Stimulated activated effector memory CD8-positive, alpha-beta T cell treated with anti-CD3 and anti-CD28 coated beads, Interleukin-12 subunit alpha, Interleukin-12 subunit beta, amount 100 ng/mL, for 72 hours (primary cell): Measurements from ENCODE around the gene DNMBP.

Source experiments
- ATAC-seq: fragments of 150-1000 bp; cut with Tn5 transposase; 2 replicates; pipeline ENCODE4 v1.10.0; 2021
- DNase-seq, 2 donors: peaks; one replicate each; pipeline ENCODE4 v3.0.0; 2021 to 2022; ENCODE audit warnings: low spot score in 2 of 2
- H3K27ac Mint-ChIP-seq: one replicate; pipeline ENCODE4 v1.8.0; 2022; ENCODE audit warnings: mild to moderate bottlenecking, mixed read lengths
- H3K36me3 Mint-ChIP-seq: one replicate; pipeline ENCODE4 v1.8.0; 2022; ENCODE audit warnings: mild to moderate bottlenecking, mixed read lengths
- H3K4me1 Mint-ChIP-seq: one replicate; pipeline ENCODE4 v1.8.0; 2022; ENCODE audit warnings: mixed read lengths
- H3K4me3 Mint-ChIP-seq: one replicate; pipeline ENCODE4 v1.8.0; 2022; ENCODE audit warnings: mild to moderate bottlenecking, mixed read lengths
- H3K9me3 Mint-ChIP-seq: one replicate; pipeline ENCODE4 v1.8.0; 2022; ENCODE audit warnings: mixed read lengths

The DNMBP gene

DNA sequence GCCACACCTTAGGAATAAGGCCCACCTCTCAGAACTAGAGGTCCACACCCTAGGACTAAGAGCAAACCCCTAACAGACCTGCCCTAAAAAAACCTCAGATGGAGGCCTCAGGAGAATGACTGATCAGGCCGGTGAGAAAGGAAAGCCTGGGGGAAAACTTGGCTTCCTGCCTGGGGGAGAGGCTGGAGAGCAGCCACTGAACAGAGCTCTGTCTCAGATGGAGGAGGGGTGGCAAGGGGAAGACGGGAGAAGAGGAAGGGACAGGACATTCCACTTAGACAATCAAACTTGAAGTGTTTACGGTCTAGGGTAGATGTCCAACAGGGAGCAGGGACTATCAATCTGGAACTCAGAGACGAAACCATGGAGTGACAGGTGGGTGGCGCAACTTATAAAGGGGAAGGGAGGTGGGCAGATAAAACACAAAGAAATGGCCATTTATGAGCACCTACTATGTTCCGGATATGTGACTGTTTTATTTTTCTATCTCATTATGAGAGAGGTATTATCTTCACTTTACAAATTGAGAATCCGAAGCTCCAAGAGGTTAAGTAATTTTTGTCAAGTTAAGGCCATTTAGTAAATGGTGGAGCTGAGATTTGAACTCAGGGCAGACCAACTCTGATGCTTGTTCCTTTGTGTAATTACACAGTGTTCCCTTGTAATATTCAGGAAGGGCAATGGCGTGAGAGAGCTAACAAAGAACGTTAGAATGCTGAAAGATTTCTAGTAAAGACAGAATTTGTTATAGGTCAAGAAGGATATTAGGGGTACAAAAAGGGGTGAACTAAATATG lies 82.6 kb downstream of the DNMBP start:
- Mint-ChIP-seq H3K27ac (no peak overlapping the region), H3K4me1 (peaks cover 11% of the 10 kb centered on the region)

DNA sequence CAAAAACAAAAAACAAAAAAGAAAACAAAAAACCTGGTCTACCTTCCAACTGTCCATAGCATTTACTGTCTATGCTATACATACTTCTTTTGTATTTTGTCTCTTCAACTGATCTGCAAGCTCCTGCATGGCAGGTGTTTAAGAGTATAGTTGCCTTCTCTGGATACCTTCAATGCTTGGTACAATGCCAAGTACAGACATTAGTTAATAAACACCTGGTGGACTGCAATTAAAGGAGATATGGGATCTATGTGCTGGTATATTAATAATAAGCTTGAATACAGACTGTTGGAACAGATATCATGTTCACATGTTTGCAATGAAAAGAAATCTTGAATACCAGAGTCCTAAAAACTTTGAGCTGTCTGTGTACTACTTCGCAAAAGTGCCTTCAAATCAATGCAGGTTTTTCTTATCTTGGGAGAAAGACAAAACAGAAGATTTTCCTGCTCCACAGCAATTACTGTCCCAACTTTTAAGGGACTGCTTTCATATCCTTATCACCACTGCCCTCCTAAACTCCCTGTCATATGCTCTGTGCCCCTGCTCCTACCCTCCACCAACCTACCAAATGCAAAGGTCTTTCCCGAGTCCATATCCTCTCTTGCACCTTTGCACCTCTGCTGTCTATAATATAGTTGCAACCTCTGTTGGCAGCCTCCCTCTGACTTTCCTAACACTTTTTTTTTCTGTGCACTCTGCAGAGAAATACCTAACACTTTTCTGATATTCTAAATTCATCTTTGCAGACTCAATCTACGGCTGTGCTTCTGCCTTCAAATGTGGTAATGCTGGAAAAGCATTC lies 85.1 kb downstream of the DNMBP start:
- H3K36me3 Mint-ChIP-seq: no peaks in the 10 kb centered on the region
- H3K4me1 Mint-ChIP-seq: peaks cover 11% of the 10 kb centered on the region
- H3K27ac Mint-ChIP-seq: no peak overlapping the region
- no peaks in the 10 kb centered on the region for H3K9me3 Mint-ChIP-seq
- ATAC-seq (no peak), DNase-seq (no peak)
- no peak overlapping the region for H3K4me3 Mint-ChIP-seq

More for the DNA sequence above, 82.6 kb downstream of the DNMBP start:
- ATAC-seq (no peak), DNase-seq (no peak)
- Mint-ChIP-seq H3K4me3 (no peak overlapping the region), H3K9me3 (no peaks in the 10 kb centered on the region), H3K36me3 (no peaks in the 10 kb centered on the region)

DNA sequence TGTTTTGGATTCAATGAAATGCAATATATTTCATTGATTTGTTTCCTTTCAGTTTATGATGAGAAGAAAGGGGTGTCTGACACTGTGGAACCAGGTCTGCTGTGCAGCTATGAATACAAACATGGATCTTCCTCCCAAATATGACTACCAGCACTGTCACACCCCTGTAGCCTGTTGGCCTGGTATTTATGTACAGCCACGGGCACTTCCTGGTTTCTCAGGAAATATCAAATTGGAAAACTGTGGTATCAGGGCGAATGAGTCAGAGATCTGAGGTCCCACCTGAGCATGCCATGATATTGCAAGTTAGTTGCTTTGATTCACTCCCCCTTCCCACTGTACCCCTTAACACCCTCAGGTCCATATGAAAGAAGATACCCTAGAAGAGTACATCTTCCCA lies 87.8 kb downstream of the DNMBP start:
- Mint-ChIP-seq H3K4me3 (no peak overlapping the region), H3K27ac (no peak overlapping the region)
- no peak for ATAC-seq

DNA sequence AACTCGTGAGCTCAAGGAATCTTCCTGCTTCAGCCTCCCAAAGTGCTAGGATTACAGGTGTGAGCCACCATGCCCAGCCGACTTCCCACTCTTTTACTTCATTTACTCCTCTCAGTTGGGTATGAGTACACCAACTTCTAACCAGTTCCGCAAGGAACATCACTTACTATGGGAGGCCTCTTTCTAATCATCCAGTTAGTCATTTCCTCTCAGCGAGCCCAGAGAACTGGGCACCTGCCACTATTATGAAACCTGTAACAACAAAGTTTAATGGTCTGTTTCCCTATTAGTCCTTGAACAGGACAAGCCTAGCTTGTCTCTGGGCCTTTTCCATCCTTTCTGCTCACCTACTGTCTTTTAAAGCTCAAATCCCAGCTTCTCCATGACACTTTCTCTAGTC lies 88.8 kb downstream of the DNMBP start:
- Mint-ChIP-seq H3K27ac (no peak overlapping the region), H3K4me3 (no peak overlapping the region), H3K9me3 (no peaks in the 10 kb centered on the region), H3K4me1 (peaks cover 5% of the 10 kb centered on the region), H3K36me3 (no peaks in the 10 kb centered on the region)
- DNase-seq (no peak), ATAC-seq (no peak)

More for the DNA sequence above, 87.8 kb downstream of the DNMBP start:
- H3K9me3 Mint-ChIP-seq: no peaks in the 10 kb centered on the region
- no peak for DNase-seq
- peaks cover 5% of the 10 kb centered on the region for H3K4me1 Mint-ChIP-seq
- H3K36me3 Mint-ChIP-seq: no peaks in the 10 kb centered on the region

DNA sequence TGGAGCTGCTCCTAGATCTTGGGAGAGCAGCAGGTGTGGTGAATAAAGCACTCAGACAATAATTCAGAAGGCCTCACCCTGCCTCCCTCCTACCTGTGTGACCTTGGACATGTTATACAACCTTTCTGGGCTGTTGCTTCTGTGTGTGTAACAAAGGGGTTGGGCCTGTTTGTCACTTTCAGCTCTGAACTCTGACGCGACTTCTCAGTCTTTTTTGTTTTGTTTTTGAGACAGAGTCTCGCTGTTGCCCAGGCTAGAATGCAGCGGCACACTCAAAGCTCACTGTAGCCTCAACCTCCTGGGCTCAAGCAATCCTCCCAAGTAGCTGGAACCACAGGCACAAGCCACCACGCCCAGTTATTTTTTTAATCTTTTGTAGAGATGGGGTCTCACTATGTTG lies 89.3 kb downstream of the DNMBP start:
- no peak for ATAC-seq
- Mint-ChIP-seq H3K4me1 (peaks cover 5% of the 10 kb centered on the region), H3K27ac (no peak overlapping the region), H3K4me3 (no peak overlapping the region), H3K36me3 (no peaks in the 10 kb centered on the region), H3K9me3 (no peaks in the 10 kb centered on the region)
- no peak for DNase-seq

DNA sequence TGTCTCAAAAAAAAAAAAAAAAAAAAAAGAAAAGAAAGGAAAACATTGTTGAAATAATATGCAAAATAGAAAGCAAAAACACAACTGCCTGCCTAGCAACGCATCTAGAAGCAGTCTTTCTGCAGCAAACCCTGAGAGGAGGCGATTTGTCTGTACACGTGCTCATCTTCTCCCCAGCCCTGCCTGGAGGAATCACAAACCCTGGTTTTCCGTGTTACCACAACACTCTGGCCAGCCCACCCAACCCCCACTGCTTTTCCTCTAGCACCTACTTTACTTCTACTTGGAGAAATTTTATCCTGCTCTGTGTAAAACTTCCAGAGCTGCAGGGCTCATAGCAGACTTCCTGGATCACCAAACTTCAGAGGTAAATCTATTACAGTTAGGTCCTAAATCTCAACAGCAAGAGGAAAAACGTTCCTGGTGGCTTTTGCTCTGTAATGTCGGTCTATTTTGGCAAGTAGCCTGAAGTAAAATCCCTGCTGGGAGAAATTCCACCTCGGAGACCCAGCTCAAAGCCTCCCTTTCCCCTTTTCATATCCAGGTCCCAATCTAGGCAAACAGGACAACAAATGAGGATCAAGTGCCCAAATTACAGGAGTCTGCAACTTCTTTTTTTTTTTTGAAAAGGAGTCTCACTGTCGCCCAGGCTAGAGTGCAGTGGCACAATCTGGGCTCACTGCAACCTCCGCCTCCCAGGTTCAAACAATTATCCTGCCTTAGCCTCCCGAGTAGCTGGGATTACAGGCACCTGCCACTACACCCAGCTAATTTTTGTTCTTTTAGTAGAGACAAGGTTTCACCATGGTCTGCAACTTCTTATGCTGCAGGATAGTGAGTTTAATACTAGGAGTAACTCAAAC lies 91.6 kb downstream of the DNMBP start:
- H3K36me3 Mint-ChIP-seq: no peaks in the 10 kb centered on the region
- H3K9me3 Mint-ChIP-seq: no peaks in the 10 kb centered on the region
- DNase-seq (no peak), ATAC-seq (no peak)
- no peak overlapping the region for H3K4me3 Mint-ChIP-seq
- H3K4me1 Mint-ChIP-seq: no peaks in the 10 kb centered on the region
- no peak overlapping the region for H3K27ac Mint-ChIP-seq

DNA sequence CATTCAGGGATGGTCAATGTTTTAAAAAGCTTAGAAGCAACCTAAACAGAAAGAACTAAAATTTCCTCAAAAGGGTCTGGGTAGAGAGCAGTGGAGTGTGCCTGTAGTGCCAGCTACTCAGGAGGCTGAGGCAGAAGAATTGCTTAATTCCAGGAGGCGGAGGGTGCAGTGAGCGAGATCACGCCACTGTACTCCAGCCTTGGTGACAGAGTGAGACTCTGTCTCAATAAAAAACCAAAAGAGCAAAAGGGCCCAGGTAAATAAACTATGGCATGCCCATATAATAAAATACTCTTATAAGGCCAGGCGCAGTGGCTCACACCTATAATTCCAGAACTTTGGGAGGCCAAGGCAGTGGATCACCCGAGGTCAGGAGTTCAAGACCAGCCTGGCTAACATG lies 93.0 kb downstream of the DNMBP start:
- H3K36me3 Mint-ChIP-seq: no peaks in the 10 kb centered on the region
- no peak overlapping the region for H3K27ac Mint-ChIP-seq
- H3K4me1 Mint-ChIP-seq: no peaks in the 10 kb centered on the region
- no peaks in the 10 kb centered on the region for H3K9me3 Mint-ChIP-seq
- no peak for DNase-seq
- H3K4me3 Mint-ChIP-seq: no peak overlapping the region
- no peak for ATAC-seq

DNA sequence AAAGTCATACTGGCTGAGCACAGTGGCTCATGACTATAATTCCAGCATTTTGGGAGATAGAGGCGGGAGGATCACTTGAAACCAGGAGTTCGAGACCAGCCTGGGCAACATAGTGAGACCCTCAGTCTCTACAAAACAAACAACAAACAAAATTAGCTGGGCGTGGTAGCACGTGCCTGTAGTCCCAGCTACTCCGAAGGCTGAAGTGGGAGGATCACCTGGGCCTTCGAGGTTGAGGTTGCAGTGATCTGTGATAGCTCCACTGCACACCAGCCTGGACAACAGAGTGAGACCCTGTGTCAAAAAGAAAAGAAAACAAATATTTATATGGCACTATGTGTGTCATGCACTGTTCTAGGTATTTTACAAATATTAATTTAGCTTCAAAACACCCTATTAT lies 94.3 kb downstream of the DNMBP start:
- Mint-ChIP-seq H3K4me3 (no peak overlapping the region), H3K27ac (no peak overlapping the region), H3K36me3 (no peaks in the 10 kb centered on the region), H3K4me1 (no peaks in the 10 kb centered on the region), H3K9me3 (no peaks in the 10 kb centered on the region)
- ATAC-seq: no peak
- DNase-seq: no peak

DNA sequence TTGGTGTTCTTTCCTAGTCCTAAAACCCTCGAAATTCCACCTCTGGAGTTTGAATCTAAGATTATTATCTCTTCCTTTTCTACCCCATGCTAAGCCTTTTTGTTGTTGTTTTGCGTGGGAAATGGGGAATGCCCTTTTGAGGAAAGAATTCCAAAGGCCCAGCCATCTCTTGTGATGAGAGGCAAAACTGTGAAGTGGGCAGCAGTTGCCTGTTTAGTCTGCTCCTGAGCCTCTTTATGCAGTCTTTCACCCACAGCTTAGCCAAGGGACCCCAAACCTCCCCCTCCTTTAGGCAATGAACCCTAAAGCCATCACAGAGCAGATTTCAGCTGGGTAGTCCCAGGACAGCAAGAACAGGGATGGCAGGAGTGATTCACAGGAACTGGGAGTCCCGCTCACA lies 95.5 kb downstream of the DNMBP start:
- Mint-ChIP-seq H3K36me3 (no peaks in the 10 kb centered on the region), H3K27ac (no peak overlapping the region), H3K4me3 (no peak overlapping the region), H3K4me1 (no peaks in the 10 kb centered on the region), H3K9me3 (no peaks in the 10 kb centered on the region)
- DNase-seq: no peak
- ATAC-seq: no peak

DNA sequence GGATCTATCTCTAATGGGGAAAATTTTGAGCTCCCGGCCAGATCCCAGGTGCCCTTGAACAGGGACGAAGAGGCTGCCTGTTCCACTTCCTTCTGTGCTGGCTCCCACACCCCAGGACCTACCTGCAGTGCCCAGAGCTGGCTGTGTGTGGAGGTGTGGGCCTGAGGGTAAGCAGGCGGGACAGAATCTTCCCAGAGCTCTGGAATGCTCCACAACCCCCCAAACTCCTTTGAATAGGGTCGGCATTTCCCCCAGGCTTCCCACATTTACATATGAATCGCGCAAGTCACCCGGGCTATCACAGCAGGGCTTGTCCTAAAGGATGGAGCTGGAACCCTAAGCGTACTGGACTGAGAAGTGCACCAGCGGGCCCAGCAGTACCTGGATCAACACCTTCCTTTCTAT lies 95.9 kb downstream of the DNMBP start:
- H3K4me3 Mint-ChIP-seq: no peak overlapping the region

DNA sequence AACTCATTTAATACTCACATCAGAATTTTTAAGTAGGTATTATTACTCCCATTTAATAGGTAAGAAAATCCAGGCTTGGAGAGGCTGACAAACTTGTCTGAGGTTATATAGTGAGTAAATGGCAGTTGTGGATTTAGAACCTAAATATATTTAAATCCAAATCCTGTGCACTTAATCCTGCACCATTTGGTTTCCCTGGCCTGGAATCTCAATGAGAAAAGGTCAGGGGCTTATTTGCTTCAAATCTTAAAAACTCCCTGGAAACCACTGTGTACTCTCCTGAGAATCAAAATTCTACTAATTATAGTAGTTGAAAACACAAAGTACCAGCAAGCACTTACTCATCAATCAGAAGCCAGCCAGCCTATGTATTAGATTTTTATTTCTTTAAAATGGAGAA lies 97.7 kb downstream of the DNMBP start:
- no peak for DNase-seq
- Mint-ChIP-seq H3K27ac (no peak overlapping the region), H3K9me3 (no peaks in the 10 kb centered on the region), H3K4me3 (no peak overlapping the region), H3K4me1 (no peaks in the 10 kb centered on the region), H3K36me3 (no peaks in the 10 kb centered on the region)
- ATAC-seq: no peak

More for the DNA sequence above, 95.9 kb downstream of the DNMBP start:
- Mint-ChIP-seq H3K36me3 (no peaks in the 10 kb centered on the region), H3K27ac (no peak overlapping the region), H3K9me3 (no peaks in the 10 kb centered on the region), H3K4me1 (no peaks in the 10 kb centered on the region)
- no peak for ATAC-seq
- DNase-seq: no peak

DNA sequence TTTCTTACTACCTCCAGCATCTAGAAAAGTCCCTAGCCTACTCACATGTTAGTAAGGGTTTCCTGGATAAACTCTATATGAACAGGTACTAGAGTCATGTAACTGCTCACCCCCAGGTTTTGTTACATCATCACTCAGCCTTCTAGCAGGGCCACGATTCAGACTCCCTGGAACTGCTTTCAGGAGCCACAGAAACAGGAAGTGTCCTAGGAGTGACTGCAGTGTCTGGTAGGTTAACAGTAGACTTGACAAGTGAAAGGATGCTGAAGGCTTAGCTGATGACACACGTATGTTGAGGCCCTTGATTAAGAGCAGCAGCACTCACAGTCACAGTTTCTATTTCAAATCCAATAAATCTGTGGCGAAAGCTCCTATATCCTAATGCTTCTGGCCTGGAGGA lies 101.2 kb downstream of the DNMBP start:
- no peak overlapping the region for H3K27ac Mint-ChIP-seq
- H3K9me3 Mint-ChIP-seq: no peaks in the 10 kb centered on the region
- no peaks in the 10 kb centered on the region for H3K4me1 Mint-ChIP-seq
- H3K36me3 Mint-ChIP-seq: no peaks in the 10 kb centered on the region
- no peak overlapping the region for H3K4me3 Mint-ChIP-seq
- ATAC-seq (peak; percentile 89), DNase-seq (no peak)

DNA sequence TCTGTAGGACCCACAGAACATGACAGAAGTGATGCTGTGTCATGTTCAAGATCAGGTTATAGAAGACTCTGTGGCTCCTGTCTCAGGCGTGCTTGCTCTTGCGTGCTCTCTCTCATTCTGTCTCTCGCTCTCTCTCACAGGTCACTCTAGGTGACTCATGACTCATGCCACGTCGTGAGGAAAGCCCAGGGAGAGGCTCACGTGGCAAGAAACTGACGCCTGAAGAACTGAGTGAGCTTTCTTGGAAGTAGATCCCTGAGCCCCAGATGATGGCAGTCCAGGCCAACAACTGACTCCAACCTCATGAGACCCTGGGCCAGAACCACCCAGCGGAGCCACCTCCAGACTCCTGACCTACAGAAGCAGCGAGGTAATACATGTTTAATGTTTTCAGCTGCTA lies 103.3 kb downstream of the DNMBP start:
- DNase-seq: no peak
- ATAC-seq: no peak

DNA sequence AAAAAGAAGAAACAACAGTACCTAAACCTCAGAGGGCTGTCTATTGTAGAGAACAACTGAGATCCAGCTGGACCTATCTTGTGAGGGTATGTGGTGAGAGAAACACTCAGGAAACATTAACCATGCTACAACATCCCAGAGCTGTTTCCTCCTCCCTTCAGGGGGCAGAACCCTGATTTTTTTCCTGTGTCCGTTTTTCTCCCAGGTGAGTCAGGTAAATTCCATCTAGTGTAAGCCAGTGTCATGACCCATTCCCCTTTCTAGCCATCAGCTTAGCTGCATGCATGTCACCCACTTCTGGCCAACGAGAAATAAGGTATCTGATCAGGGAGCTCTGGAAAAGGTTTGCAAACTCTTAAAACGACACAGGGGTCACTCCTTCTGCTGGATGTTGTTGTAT lies 103.8 kb downstream of the DNMBP start:
- no peak overlapping the region for H3K4me3 Mint-ChIP-seq
- no peak overlapping the region for H3K27ac Mint-ChIP-seq
- no peak for ATAC-seq
- no peak for DNase-seq
- H3K9me3 Mint-ChIP-seq: no peaks in the 10 kb centered on the region
- no peaks in the 10 kb centered on the region for H3K4me1 Mint-ChIP-seq
- H3K36me3 Mint-ChIP-seq: no peaks in the 10 kb centered on the region

More for the DNA sequence above, 103.3 kb downstream of the DNMBP start:
- Mint-ChIP-seq H3K36me3 (no peaks in the 10 kb centered on the region), H3K27ac (no peak overlapping the region), H3K4me1 (no peaks in the 10 kb centered on the region), H3K4me3 (no peak overlapping the region), H3K9me3 (no peaks in the 10 kb centered on the region)

DNA sequence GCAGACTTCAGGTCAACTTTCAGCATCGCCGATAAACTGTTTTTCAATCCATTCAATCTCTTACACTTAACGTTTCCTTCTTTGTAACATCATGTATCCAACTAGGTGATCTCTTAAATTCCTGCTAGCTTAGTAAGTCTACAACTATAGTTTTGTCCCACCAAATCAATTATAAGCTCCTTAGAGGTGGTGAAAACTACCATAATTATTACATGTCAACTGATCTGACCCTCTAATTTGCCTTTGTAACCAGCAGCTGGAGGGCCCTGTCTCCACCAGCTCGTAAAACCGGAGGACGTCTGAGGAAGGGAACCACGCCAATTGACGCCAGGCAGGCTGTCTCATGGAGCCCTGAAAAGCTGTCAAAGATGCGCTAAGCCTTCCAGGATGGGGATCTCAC lies 113.9 kb downstream of the DNMBP start:
- no peak for ATAC-seq

More for the DNA sequence above, 113.9 kb downstream of the DNMBP start:
- Mint-ChIP-seq H3K27ac (no peak overlapping the region), H3K4me1 (no peaks in the 10 kb centered on the region), H3K4me3 (no peak overlapping the region), H3K36me3 (peaks cover 34% of the 10 kb centered on the region), H3K9me3 (no peaks in the 10 kb centered on the region)
- no peak for DNase-seq
